HepG2 (cell line): Measurements from ENCODE around the gene GRIK4.

Experiments used
- CREM ChIP-seq, 2 experiments: sonication (generic) in 1 of 2; formaldehyde crosslinking in 1 of 2; IDR thresholded peaks; 2 replicates each; pipeline versions ENCODE4 v1.4.0 to v1.6.1; 2016 to 2020; ENCODE audit warnings: antibody characterized with exemption in 1 of 2, mild to moderate bottlenecking in 1 of 2, missing genetic modification reagents in 1 of 2
- EP300 ChIP-seq, 3 experiments: sonication (generic) in 1 of 3; formaldehyde crosslinking in 1 of 3; IDR thresholded peaks; 2 replicates each; pipeline versions ENCODE4 v1.5.1 to v1.6.1; 2011 to 2020; ENCODE audit warnings: low read depth in 2 of 3, low read length in 2 of 3, borderline replicate concordance in 1 of 3, improper control_type of control experiment in 1 of 3, mild to moderate bottlenecking in 1 of 3, missing genetic modification reagents in 1 of 3, moderate library complexity in 1 of 3
- GATAD2A ChIP-seq: IDR thresholded peaks from 2 replicates; pipeline ENCODE4 v1.6.1; 2016
- MIXL1 ChIP-seq: IDR thresholded peaks from 2 replicates; pipeline ENCODE4 v1.6.1; 2016
- RAD21 ChIP-seq: fragments of 450-650 bp; formaldehyde crosslinking; IDR thresholded peaks from 2 replicates; pipeline ENCODE4 v1.5.0; 2020; ENCODE audit warnings: mild to moderate bottlenecking
- YY1 ChIP-seq: IDR thresholded peaks from 2 replicates; pipeline ENCODE4 v1.6.1; 2011; ENCODE audit warnings: low read length, low read depth, moderate library complexity, mild to moderate bottlenecking; ENCODE audit not compliant: insufficient read depth, insufficient replicate concordance
- ZBTB42 ChIP-seq: sonication (generic); formaldehyde crosslinking; IDR thresholded peaks from 2 replicates; pipeline ENCODE4 v1.5.0; 2020; ENCODE audit warnings: mild to moderate bottlenecking, missing genetic modification reagents
- ZZZ3 ChIP-seq: sonication (generic); formaldehyde crosslinking; IDR thresholded peaks from 2 replicates; pipeline ENCODE4 v1.4.0; 2020; ENCODE audit warnings: missing genetic modification reagents, mild to moderate bottlenecking, borderline replicate concordance
- TF ChIP-seq, protein P1 (sequence below), 2 experiments: sonication (generic) in 1 of 2; formaldehyde crosslinking in 1 of 2; IDR thresholded peaks; 2 replicates each; pipeline versions ENCODE4 v1.4.0 to v1.6.1; 2018 to 2020; ENCODE audit warnings: missing genetic modification reagents in 2 of 2, borderline replicate concordance in 1 of 2, low read depth in 1 of 2, mild to moderate bottlenecking in 1 of 2, missing biosample characterization in 1 of 2
- TF ChIP-seq, protein P2 (sequence below): sonication (generic); formaldehyde crosslinking; IDR thresholded peaks from 2 replicates; pipeline ENCODE4 v1.5.0; 2020; ENCODE audit warnings: mild to moderate bottlenecking, missing genetic modification reagents, moderate library complexity
- TF ChIP-seq, protein P3 (sequence below): sonication (generic); formaldehyde crosslinking; IDR thresholded peaks from 2 replicates; pipeline ENCODE4 v1.4.0; 2020; ENCODE audit warnings: missing genetic modification reagents
- TF ChIP-seq, protein P4 (sequence below): sonication (generic); formaldehyde crosslinking; IDR thresholded peaks from 2 replicates; pipeline ENCODE4 v1.4.0; 2020; ENCODE audit warnings: missing genetic modification reagents; ENCODE audit errors: not compliant biosample characterization
- TF ChIP-seq, protein P5 (sequence below): sonication (generic); formaldehyde crosslinking; IDR thresholded peaks from 2 replicates; pipeline ENCODE4 v1.5.1; 2020; ENCODE audit warnings: missing genetic modification reagents, mild to moderate bottlenecking, borderline replicate concordance

DNA sequence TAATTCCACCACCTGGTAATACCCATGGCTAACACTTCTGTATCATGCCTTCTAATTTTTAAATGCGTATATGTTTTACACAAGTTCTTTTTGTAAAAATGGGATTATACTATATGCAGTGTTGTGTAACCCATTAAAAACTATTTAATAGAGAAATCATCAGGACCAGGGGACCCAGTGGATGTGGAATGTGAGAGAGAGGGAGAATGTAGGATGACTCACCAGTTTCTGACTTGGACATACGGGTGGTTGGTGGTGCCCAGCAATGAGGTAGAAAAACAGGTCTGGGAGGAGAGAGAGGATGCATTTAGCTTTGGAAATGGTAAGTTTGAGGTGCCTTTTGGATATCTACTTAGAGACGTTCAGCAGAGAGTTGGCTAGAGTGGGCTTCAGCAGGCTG lies 400.4 kb downstream of the GRIK4 start:
- no peak for TF ChIP-seq YY1
- TF ChIP-seq MIXL1 (CRISPR knock-in tag) = no peak
- TF ChIP-seq CREM (IDR thresholded peaks at IDR 0.05) = no peak
- no peak for TF ChIP-seq CREM (CRISPR knock-in tag; IDR thresholded peaks at IDR 0.05)
- TF ChIP-seq ZBTB42 (CRISPR knock-in tag) = no peak
- TF ChIP-seq, protein P1, sequence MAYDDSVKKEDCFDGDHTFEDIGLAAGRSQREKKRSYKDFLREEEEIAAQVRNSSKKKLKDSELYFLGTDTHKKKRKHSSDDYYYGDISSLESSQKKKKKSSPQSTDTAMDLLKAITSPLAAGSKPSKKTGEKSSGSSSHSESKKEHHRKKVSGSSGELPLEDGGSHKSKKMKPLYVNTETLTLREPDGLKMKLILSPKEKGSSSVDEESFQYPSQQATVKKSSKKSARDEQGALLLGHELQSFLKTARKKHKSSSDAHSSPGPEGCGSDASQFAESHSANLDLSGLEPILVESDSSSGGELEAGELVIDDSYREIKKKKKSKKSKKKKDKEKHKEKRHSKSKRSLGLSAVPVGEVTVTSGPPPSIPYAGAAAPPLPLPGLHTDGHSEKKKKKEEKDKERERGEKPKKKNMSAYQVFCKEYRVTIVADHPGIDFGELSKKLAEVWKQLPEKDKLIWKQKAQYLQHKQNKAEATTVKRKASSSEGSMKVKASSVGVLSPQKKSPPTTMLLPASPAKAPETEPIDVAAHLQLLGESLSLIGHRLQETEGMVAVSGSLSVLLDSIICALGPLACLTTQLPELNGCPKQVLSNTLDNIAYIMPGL (CRISPR knock-in tag; IDR thresholded peaks at IDR 0.05; ENCODE audit: borderline replicate concordance in 1 of 2, low read depth in 1 of 2) = no peak
- TF ChIP-seq, protein P2, sequence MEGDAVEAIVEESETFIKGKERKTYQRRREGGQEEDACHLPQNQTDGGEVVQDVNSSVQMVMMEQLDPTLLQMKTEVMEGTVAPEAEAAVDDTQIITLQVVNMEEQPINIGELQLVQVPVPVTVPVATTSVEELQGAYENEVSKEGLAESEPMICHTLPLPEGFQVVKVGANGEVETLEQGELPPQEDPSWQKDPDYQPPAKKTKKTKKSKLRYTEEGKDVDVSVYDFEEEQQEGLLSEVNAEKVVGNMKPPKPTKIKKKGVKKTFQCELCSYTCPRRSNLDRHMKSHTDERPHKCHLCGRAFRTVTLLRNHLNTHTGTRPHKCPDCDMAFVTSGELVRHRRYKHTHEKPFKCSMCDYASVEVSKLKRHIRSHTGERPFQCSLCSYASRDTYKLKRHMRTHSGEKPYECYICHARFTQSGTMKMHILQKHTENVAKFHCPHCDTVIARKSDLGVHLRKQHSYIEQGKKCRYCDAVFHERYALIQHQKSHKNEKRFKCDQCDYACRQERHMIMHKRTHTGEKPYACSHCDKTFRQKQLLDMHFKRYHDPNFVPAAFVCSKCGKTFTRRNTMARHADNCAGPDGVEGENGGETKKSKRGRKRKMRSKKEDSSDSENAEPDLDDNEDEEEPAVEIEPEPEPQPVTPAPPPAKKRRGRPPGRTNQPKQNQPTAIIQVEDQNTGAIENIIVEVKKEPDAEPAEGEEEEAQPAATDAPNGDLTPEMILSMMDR = no peak
- no peak for TF ChIP-seq GATAD2A (CRISPR knock-in tag)
- TF ChIP-seq EP300 (IDR thresholded peaks at IDR 0.05; ENCODE audit: low read depth in 2 of 2, low read length in 2 of 2) = no peak
- no peak for TF ChIP-seq EP300 (CRISPR knock-in tag; IDR thresholded peaks at IDR 0.05; ENCODE audit: borderline replicate concordance)
- no peak for TF ChIP-seq ZZZ3 (CRISPR knock-in tag)
- no peak for TF ChIP-seq RAD21 (CRISPR knock-in tag)
- TF ChIP-seq, protein P3, sequence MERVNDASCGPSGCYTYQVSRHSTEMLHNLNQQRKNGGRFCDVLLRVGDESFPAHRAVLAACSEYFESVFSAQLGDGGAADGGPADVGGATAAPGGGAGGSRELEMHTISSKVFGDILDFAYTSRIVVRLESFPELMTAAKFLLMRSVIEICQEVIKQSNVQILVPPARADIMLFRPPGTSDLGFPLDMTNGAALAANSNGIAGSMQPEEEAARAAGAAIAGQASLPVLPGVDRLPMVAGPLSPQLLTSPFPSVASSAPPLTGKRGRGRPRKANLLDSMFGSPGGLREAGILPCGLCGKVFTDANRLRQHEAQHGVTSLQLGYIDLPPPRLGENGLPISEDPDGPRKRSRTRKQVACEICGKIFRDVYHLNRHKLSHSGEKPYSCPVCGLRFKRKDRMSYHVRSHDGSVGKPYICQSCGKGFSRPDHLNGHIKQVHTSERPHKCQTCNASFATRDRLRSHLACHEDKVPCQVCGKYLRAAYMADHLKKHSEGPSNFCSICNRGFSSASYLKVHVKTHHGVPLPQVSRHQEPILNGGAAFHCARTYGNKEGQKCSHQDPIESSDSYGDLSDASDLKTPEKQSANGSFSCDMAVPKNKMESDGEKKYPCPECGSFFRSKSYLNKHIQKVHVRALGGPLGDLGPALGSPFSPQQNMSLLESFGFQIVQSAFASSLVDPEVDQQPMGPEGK (CRISPR knock-in tag) = no peak
- TF ChIP-seq, protein P4, sequence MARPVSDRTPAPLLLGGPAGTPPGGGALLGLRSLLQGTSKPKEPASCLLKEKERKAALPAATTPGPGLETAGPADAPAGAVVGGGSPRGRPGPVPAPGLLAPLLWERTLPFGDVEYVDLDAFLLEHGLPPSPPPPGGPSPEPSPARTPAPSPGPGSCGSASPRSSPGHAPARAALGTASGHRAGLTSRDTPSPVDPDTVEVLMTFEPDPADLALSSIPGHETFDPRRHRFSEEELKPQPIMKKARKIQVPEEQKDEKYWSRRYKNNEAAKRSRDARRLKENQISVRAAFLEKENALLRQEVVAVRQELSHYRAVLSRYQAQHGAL (CRISPR knock-in tag) = no peak
- TF ChIP-seq, protein P5, sequence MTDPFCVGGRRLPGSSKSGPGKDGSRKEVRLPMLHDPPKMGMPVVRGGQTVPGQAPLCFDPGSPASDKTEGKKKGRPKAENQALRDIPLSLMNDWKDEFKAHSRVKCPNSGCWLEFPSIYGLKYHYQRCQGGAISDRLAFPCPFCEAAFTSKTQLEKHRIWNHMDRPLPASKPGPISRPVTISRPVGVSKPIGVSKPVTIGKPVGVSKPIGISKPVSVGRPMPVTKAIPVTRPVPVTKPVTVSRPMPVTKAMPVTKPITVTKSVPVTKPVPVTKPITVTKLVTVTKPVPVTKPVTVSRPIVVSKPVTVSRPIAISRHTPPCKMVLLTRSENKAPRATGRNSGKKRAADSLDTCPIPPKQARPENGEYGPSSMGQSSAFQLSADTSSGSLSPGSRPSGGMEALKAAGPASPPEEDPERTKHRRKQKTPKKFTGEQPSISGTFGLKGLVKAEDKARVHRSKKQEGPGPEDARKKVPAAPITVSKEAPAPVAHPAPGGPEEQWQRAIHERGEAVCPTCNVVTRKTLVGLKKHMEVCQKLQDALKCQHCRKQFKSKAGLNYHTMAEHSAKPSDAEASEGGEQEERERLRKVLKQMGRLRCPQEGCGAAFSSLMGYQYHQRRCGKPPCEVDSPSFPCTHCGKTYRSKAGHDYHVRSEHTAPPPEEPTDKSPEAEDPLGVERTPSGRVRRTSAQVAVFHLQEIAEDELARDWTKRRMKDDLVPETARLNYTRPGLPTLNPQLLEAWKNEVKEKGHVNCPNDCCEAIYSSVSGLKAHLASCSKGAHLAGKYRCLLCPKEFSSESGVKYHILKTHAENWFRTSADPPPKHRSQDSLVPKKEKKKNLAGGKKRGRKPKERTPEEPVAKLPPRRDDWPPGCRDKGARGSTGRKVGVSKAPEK = no peak
